HG03439 (cell line): ENCODE results near the gene RNF220.
"Not testable (repeated sequence)": the region's sequence is repeated elsewhere in the genome, so short reads cannot be mapped to it uniquely, and the experiment has no call there.

ENCODE experiments used
- ATAC-seq: cut with Tn5 transposase; IDR thresholded peaks from one replicate; pipeline ENCODE4 v1.9.1; 2021; ENCODE audit warnings: mild to moderate bottlenecking, moderate library complexity; ENCODE audit not compliant: unreplicated experiment

RNF220 gene

DNA sequence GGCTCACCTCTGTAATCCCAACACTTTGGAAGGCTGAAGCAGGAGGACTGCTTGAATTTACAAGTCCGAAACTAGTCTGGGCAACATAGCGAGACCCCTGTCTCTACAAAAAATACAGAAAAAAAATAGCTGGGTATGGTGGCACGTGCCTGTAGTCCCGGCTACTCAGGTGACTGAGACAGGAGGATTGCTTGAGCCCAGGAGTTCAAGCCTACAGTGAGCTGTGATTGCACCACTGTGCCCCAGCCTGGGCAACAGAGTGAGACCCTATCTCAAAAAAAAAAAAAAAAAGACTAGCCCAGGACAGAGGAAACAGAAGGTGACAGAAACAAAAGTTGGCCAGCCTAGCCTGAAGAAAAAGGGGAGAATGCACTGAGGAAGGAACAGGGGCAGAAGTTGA lies 290.6 kb downstream of the RNF220 start:
- ATAC-seq, result no peak

DNA sequence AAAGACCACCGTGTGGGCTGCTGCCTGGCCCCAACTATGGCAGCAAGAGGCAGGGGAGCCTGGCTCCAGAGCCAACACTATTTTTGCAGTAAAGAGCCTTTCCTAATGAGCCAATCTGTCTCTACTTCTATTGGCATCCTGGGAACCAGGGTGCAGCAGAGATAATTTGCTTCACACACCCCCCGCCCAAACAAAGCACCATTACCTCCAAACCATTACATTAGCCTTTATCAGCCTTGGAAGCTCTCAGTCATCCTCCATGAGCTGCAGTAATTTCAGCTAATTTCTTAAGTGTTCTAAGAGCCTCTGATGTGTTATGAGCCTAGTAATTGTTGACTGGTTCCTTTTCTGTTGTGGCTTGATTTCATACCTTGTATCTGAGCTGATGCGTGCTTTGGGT lies 291.0 kb downstream of the RNF220 start:
- no peak for ATAC-seq

DNA sequence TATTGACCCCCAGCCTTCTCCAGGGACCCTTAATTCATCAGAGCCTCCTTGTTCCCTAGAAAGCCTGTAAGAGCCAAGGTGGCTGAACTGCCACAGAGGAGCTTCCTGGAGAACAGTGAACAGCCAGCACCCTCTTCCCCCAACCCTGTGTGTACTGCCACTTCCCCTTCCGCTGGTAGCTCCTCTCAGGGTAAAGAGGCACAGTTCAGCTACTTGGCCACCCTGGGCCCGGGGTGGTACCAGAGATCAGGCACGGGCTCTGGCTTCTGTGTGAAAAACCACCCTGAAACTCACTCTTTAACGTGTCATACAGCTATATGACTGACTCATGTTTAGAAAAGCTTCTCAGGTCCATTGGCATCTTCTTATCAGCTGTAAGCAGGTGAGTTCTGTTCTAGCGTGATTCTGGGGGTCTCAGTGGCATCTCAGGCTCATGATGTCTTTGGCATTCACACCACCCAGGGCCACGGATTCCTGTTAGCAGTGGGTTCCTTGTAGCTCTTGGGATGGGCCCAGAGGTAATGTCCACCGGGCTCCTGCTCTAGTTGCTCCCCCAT lies 291.8 kb downstream of the RNF220 start:
- no peak for ATAC-seq

DNA sequence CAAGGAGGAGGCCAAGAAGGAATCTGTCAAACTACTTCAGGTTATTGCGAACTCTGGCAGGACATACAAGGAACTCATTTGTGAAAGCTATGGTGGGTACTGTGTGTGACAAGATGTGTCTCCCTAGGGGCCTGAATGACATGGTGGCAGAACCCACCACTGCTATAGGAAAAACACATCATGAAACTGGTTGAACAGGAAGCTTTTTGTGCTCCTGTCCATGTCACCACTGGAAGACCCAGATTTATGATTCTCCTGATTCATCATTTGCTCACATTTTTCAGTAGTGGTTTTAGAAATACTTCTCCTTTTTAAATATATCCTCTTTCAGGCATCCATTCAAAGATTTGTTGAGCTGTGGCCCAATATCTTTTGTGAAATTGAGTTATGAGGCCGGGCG lies 293.1 kb downstream of the RNF220 start:
- no peak for ATAC-seq

DNA sequence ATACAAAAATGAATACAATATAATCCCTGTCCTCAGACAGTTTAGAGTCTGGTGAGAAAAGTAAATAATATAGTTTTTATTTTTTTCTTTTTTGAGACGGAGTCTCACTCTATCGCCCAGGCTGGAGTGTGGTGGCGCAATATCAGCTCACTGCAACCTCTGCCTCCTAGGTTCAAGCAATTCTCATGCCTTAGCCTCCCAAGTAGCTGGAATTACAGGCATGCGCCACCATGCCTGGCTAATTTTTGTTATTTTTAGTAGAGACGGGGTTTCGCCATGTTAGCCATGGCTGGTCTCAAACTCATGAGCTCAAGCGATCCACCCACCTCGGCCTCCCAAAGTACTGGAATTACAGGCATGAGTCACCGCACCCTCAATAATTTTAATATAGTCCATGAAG lies 294.3 kb downstream of the RNF220 start:
- ATAC-seq, result not testable (repeated sequence)

DNA sequence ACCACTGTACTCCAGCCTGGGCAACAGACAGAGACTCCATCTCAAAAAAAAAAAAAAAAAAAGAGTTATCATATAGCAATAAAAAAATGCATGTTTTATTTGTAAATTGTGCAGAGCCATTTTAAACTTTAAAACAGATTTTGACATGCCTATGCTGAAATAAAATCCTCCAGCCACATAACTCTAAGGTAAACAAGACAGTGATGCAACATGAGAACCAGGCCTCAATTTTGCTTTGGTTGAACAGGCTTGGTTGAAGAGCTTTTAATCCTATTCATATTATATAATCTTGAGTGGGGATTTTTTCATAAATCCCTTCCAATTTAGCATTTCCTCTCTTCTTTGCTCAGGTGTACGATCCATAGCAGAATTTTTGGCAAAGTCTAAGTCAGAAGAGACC lies 295.5 kb downstream of the RNF220 start:
- ATAC-seq, result no peak

DNA sequence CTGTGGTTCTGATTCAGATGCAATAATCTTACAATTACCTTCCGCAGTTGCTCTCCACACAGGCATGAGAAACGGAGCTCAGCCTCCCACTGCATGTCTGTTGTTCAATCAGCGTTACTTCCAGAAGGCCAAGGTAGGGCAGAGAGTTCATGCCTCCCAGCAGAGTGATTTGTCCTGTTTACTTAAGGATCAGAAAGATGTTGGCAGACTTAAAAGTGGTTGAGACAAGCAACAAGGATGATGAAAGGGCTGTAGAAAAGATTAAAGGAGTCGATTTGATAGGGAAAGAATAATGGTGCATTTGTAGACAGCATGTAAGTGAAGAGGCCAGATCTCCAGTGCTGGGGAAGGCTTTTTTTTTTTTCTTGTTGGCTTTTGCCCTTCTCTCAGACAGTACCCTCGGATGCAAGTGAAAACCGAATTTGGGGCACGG lies 296.1 kb downstream of the RNF220 start:
- no peak for ATAC-seq
